OCI-LY7 (cell line): ENCODE results near the gene TRIM51G. TPM values are rescaled to one million over a fixed set of nuclear protein-coding genes. Genes with fewer than 3 reads are reported as not detected.
"Not testable (repeated sequence)": the region's sequence is repeated elsewhere in the genome, so short reads cannot be mapped to it uniquely, and the experiment has no call there.

Source experiments
- Bru-seq: library from RNA; stranded (reverse); fragments of 400-500 nt; gene quantifications from one replicate; lab custom pipeline; 2021; lab: Mats Ljungman, UMichigan
- BruChase-seq, 2 experiments: library from RNA; stranded (reverse); fragments of 400-500 nt; gene quantifications; one replicate each; lab custom pipeline; 2021; lab: Mats Ljungman, UMichigan
- BruUV-seq: library from RNA; stranded (reverse); fragments of 400-500 nt; replicated peaks from 2 replicates; lab custom pipeline; 2021; lab: Mats Ljungman, UMichigan
- CTCF ChIA-PET: fragments of 300-600 bp; sonication (Branson Sonifier 250); formaldehyde crosslinking; loops from one replicate; lab custom pipeline; 2022; ENCODE audit warnings: antibody characterized with exemption; ENCODE audit not compliant: unreplicated experiment; lab: Charles Lee
- POLR2A ChIA-PET: fragments of 300-600 bp; sonication (Branson Sonifier 250); formaldehyde crosslinking; loops from one replicate; lab custom pipeline; 2022; ENCODE audit warnings: antibody characterized with exemption; lab: Charles Lee
- DNase-seq: peaks from one replicate; pipeline ENCODE4 v3.0.0-alpha.2; 2015; ENCODE audit warnings: low spot score
- H2AFZ ChIP-seq: fragments of 200-600 bp; sonication (generic), shearing (Covaris generic); 2 replicates; pipeline ENCODE4 v1.6.1; 2014; ENCODE audit warnings: mild to moderate bottlenecking, antibody characterized with exemption, low read length, moderate library complexity
- H3K27ac ChIP-seq: fragments of 200-600 bp; sonication (generic); 2 replicates; pipeline ENCODE4 v1.5.1; 2014; ENCODE audit warnings: mixed run types, low read depth, mild to moderate bottlenecking, moderate library complexity, low read length, inconsistent platforms; ENCODE audit not compliant: poor library complexity, severe bottlenecking
- H3K36me3 ChIP-seq: fragments of 200-600 bp; sonication (generic); 2 replicates; pipeline ENCODE4 v1.6.1; 2014; ENCODE audit warnings: mild to moderate bottlenecking, antibody characterized with exemption, low read length, moderate library complexity, mixed read lengths; ENCODE audit not compliant: insufficient read depth
- H3K4me1 ChIP-seq: fragments of 200-600 bp; sonication (generic); 2 replicates; pipeline ENCODE4 v1.5.1; 2014; ENCODE audit warnings: mild to moderate bottlenecking, low read length; ENCODE audit not compliant: insufficient read depth, poor library complexity, severe bottlenecking
- H3K4me2 ChIP-seq: fragments of 200-600 bp; sonication (generic); 2 replicates; pipeline ENCODE4 v1.6.1; 2014; ENCODE audit warnings: mild to moderate bottlenecking, low read length
- H3K4me3 ChIP-seq: fragments of 200-600 bp; sonication (generic); 2 replicates; pipeline ENCODE4 v1.5.1; 2014; ENCODE audit warnings: mild to moderate bottlenecking, low read depth, low read length; ENCODE audit not compliant: poor library complexity, severe bottlenecking
- H3K79me2 ChIP-seq: fragments of 200-600 bp; sonication (generic); 2 replicates; pipeline ENCODE4 v1.6.1; 2016; ENCODE audit warnings: low read depth, mild to moderate bottlenecking, low read length, moderate library complexity, mixed read lengths; ENCODE audit not compliant: insufficient read depth
- H3K9me2 ChIP-seq: fragments of 200-600 bp; sonication (generic); 2 replicates; pipeline ENCODE4 v1.6.1; 2016; ENCODE audit warnings: mild to moderate bottlenecking, low read length, mixed read lengths; ENCODE audit not compliant: insufficient read depth
- H3K9me3 ChIP-seq: fragments of 200-600 bp; sonication (generic); 2 replicates; pipeline ENCODE4 v1.6.1; 2014; ENCODE audit warnings: mild to moderate bottlenecking, mixed run types, low read length, mixed read lengths
- H4K20me1 ChIP-seq: fragments of 200-600 bp; sonication (generic); 2 replicates; pipeline ENCODE4 v1.6.1; 2014; ENCODE audit warnings: mild to moderate bottlenecking, antibody characterized with exemption, low read length, moderate library complexity, mixed read lengths; ENCODE audit not compliant: insufficient read depth
- intact Hi-C: fragments of 100-400 bp; cut with micrococcal nuclease; formaldehyde crosslinking; loops from one replicate; pipeline ENCODE4 v1.10.0; 2022; ENCODE audit not compliant: unreplicated experiment
- long read RNA-seq: library from polyadenylated mRNA; stranded (forward); transcript quantifications from one replicate; pipeline ENCODE4 v2.0.0, GENCODE V29; 2022
- total RNA-seq, 2 experiments: library from RNA; depleted of rRNA in 1 of 2; stranded (reverse); fragments of >200 nt in 1 of 2; shearing (Covaris generic) in 1 of 2; gene quantifications; 2 replicates each; pipeline ENCODE4 v1.2.3, GENCODE V29; 2014 to 2022

Gene TRIM51G, protein sequence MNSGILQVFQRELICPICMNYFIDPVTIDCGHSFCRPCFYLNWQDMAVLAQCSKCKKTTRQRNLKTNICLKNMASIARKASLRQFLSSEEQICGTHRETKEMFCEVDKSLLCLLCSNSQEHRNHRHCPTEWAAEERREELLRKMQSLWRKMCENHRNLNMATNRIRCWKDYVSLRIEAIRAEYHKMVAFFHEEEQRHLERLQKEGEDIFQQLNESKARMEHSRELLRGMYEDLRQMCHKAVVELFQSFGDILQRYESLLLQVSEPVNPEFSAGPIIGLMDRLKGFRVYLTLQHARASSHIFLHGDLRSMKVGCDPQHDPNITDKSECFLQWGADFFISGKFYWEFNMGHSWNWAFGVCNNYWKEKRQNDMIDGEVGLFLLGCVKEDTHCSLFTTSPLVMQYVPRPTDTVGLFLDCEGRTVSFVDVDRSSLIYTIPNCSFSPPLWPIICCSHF
- not detected in 2 replicates for total RNA-seq (2014; rRNA removed; shearing (Covaris generic))
- total RNA-seq (2022) = not detected in 2 replicates
- not detected for Bru-seq, nascent RNA
- BruChase-seq, experiment 1, labeled RNA remaining after a 6-hour chase = not detected
- not detected for BruChase-seq, experiment 2, labeled RNA remaining after a 2-hour chase
- long read RNA-seq = 0 reads

GRCh38 chr11:48983785-48984184 lies at the start of gene TRIM51G:
Gene TRIM51G (minus strand): TSS chr11:48983885. CDS start chr11:48981695, 2,190 bp downstream.
- H3K9me2 ChIP-seq, H3K27ac ChIP-seq, CTCF ChIA-PET, H3K4me2 ChIP-seq, H2AFZ ChIP-seq, BruUV-seq, H3K4me1 ChIP-seq, H3K36me3 ChIP-seq, intact Hi-C loops, H3K79me2 ChIP-seq, H3K9me3 ChIP-seq, H4K20me1 ChIP-seq, DNase-seq, POLR2A ChIA-PET, H3K4me3 ChIP-seq: not testable (repeated sequence)

DNA sequence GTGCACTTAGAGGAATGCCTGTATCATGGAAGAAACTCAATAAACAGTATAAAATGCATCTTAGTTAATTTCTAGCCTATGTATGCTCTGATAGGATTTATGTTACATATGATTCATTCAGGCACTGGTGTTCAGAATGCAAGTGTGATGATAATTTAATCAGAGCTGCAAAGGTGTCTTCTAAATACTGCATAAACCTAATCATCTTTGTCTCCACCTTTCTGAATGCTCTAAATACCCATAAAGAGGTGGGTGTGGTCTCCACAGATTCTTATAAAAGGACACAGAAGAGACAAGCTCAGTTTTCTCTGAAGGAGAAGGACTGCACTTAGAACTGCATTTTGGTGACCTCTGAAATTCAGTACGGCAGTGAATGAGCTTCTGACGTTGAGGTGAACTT lies 44.8 kb upstream of the TRIM51G start, which contains the start of gene TRIM49B:
Gene TRIM49B (plus strand): TSS at position 301 of the 400 bp plus-strand sequence. CDS start 2,777 bp downstream, outside the sequence.
- H3K9me3 ChIP-seq, H3K36me3 ChIP-seq, H3K4me3 ChIP-seq, CTCF ChIA-PET, H3K4me1 ChIP-seq, H4K20me1 ChIP-seq, H3K4me2 ChIP-seq, H3K79me2 ChIP-seq, POLR2A ChIA-PET, intact Hi-C loops, BruUV-seq, H2AFZ ChIP-seq, DNase-seq, H3K9me2 ChIP-seq, H3K27ac ChIP-seq: not testable (repeated sequence)

DNA sequence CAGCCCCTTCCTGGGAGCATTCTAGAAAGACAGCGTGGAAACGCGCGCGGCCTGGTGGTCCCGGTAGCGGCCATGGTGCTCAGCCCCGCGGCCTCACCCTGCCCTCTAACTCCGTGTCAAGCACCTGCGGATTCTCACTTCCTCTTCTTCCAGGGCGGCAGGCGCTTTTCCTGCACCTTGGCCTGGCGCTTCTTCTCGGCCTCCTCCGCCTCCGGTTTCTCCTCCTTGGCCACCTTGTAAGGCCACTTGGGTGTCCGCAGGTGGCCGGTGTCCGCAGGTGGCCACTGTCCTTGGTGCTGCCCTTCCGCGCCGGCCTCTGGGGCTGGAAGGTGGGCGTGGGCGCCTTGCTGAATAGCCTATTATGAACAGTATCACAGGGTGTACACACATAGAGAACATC lies 15.1 kb downstream of the TRIM51G start:
- H3K79me2 ChIP-seq, DNase-seq, intact Hi-C loops, POLR2A ChIA-PET, H2AFZ ChIP-seq, H3K4me2 ChIP-seq, H3K9me3 ChIP-seq, H3K4me3 ChIP-seq, H4K20me1 ChIP-seq, H3K4me1 ChIP-seq, H3K9me2 ChIP-seq, H3K36me3 ChIP-seq, CTCF ChIA-PET, BruUV-seq, H3K27ac ChIP-seq: not testable (repeated sequence)

GRCh38 chr11:48955315-48956049 lies 28.2 kb downstream of the TRIM51G start:
- intact Hi-C loops = not testable (repeated sequence)

GRCh38 chr11:48945796-48946195 lies 37.9 kb downstream of the TRIM51G start:
- BruUV-seq, H2AFZ ChIP-seq, H3K36me3 ChIP-seq, H4K20me1 ChIP-seq, H3K4me3 ChIP-seq, H3K9me2 ChIP-seq, H3K4me2 ChIP-seq, DNase-seq, H3K27ac ChIP-seq, H3K79me2 ChIP-seq, POLR2A ChIA-PET, H3K9me3 ChIP-seq, intact Hi-C loops, H3K4me1 ChIP-seq, CTCF ChIA-PET: not testable (repeated sequence)

More at GRCh38 chr11:48955315-48956049, 28.2 kb downstream of the TRIM51G start:
- H3K9me2 ChIP-seq, H3K36me3 ChIP-seq, H2AFZ ChIP-seq, H4K20me1 ChIP-seq, H3K27ac ChIP-seq, H3K4me3 ChIP-seq, H3K9me3 ChIP-seq, H3K79me2 ChIP-seq, POLR2A ChIA-PET, BruUV-seq, H3K4me1 ChIP-seq, H3K4me2 ChIP-seq, CTCF ChIA-PET, DNase-seq: not testable (repeated sequence)
